GM12878 (cell line): ENCODE data around the gene PHPT1. TPM values are rescaled to one million over a fixed set of nuclear protein-coding genes. Genes with fewer than 3 reads are reported as not detected.

Source experiments
- CBFB ChIP-seq: IDR thresholded peaks from 2 replicates; pipeline ENCODE4 v1.6.1; 2016; ENCODE audit warnings: antibody characterized with exemption, low read depth
- CBX3 ChIP-seq: fragments of 200-600 bp; sonication (generic); IDR thresholded peaks from 2 replicates; pipeline ENCODE4 v1.6.1; 2016; ENCODE audit warnings: low read depth, borderline replicate concordance
- CREM ChIP-seq: IDR thresholded peaks from 2 replicates; pipeline ENCODE4 v1.6.1; 2014; ENCODE audit warnings: antibody characterized with exemption, low read depth
- E2F8 ChIP-seq: fragments of 450-650 bp; IDR thresholded peaks from 2 replicates; pipeline ENCODE4 v1.6.1; 2018; ENCODE audit warnings: mild to moderate bottlenecking, low read depth, moderate library complexity; ENCODE audit not compliant: partially characterized antibody
- POLR2AphosphoS2 ChIP-seq: IDR thresholded peaks from 2 replicates; pipeline ENCODE4 v1.6.1; 2011; ENCODE audit warnings: low read depth, mild to moderate bottlenecking, low read length, improper control_type of control experiment, moderate library complexity
- RBBP5 ChIP-seq: fragments of 200-600 bp; sonication (generic); conservative IDR thresholded peaks from 2 replicates; pipeline ENCODE4 v1.6.1; 2016
- RELA ChIP-seq: fragments of 450-650 bp; IDR thresholded peaks from 2 replicates; pipeline ENCODE4 v1.8.0; 2014; ENCODE audit warnings: borderline replicate concordance; ENCODE audit not compliant: partially characterized antibody
- SKIL ChIP-seq: fragments of 450-650 bp; IDR thresholded peaks from 2 replicates; pipeline ENCODE4 v1.6.1; 2017; ENCODE audit warnings: mild to moderate bottlenecking, low read depth, inconsistent platforms; ENCODE audit not compliant: poor library complexity, severe bottlenecking
- SPI1 ChIP-seq: IDR thresholded peaks from 2 replicates; pipeline ENCODE4 v1.6.1; 2011; ENCODE audit warnings: low read depth, mild to moderate bottlenecking, low read length, moderate library complexity, borderline replicate concordance; ENCODE audit not compliant: insufficient read depth
- ZBTB40 ChIP-seq: fragments of 450-650 bp; IDR thresholded peaks from 2 replicates; pipeline ENCODE4 v1.6.1; 2016; ENCODE audit warnings: mild to moderate bottlenecking, moderate library complexity, borderline replicate concordance
- ZNF207 ChIP-seq: fragments of 450-650 bp; IDR thresholded peaks from 2 replicates; pipeline ENCODE4 v1.6.1; 2014; ENCODE audit warnings: antibody characterized with exemption, mild to moderate bottlenecking, borderline replicate concordance
- ZNF384 ChIP-seq: IDR thresholded peaks from 2 replicates; pipeline ENCODE4 v1.6.1; 2012; ENCODE audit warnings: low read depth, mild to moderate bottlenecking, low read length, improper control_type of control experiment, borderline replicate concordance
- ZNF687 ChIP-seq: fragments of 450-650 bp; IDR thresholded peaks from 2 replicates; pipeline ENCODE4 v1.6.1; 2017; ENCODE audit warnings: mild to moderate bottlenecking, moderate library complexity
- polyA plus RNA-seq, 11 experiments: library from polyadenylated mRNA; depleted of rRNA in 4 of 11; unstranded in 6 of 11; stranded (reverse) in 5 of 11; fragments of >200 nt; fragmentation: Nextera tagmentation in 4 of 11; fragmentation: Illumina TruSeq in 1 of 11; extraction: Ambion mirVana in 4 of 11; extraction: Trizol in 1 of 11; gene quantifications; 1 replicate in 1 of 11; 2 replicates in 10 of 11; pipeline versions ENCODE4 v1.2.1 to v1.2.3, GENCODE V29; 2011 to 2016; ENCODE audit warnings: inconsistent platforms in 2 of 11, missing spikeins in 2 of 11, low read depth in 1 of 11
- total RNA-seq, 4 experiments: library from RNA; depleted of rRNA in 3 of 4; stranded (reverse); fragments of >200 nt in 3 of 4; fragmentation: Illumina TruSeq in 1 of 4; extraction: Trizol in 1 of 4; gene quantifications; 2 replicates each; pipeline versions ENCODE4 v1.2.1 to v1.2.3, GENCODE V29; 2013 to 2021

Gene PHPT1
- total and polyA plus RNA-seq, 10 of the 15 experiments (the other 5 are each of a cell fraction or from before 2014, with no cell fraction given) = 56.2 to 323 (median 140) TPM

- no peak for TF ChIP-seq ZBTB40
- TF ChIP-seq CREM = no peak
- TF ChIP-seq E2F8 = no peak
- TF ChIP-seq RELA = no peak
- TF ChIP-seq ZNF687 = 0 out of 2 replicates have a peak, but pooled peaks have one; percentile 40
- TF ChIP-seq CBFB = no peak
- no peak for TF ChIP-seq CBX3
- TF ChIP-seq SKIL = no peak
- TF ChIP-seq ZNF207 = no peak; the same call in 1 of the 2 replicates
- no peak for TF ChIP-seq POLR2AphosphoS2
- TF ChIP-seq ZNF384 = no peak
- TF ChIP-seq RBBP5 = no peak
- no peak for TF ChIP-seq SPI1
Measured at GRCh38 chr9:136886610-136887597, 37.7 kb downstream of the PHPT1 start (continued).
